HG02588 (cell line): ENCODE measurements around the gene NINJ1.
A peak's percentile ranks its signal among the peaks of the same experiment; 100 is the strongest.
"Not testable (repeated sequence)": the region's sequence is repeated elsewhere in the genome, so short reads cannot be mapped to it uniquely, and the experiment has no call there.

ENCODE experiments used
- ATAC-seq: cut with Tn5 transposase; IDR thresholded peaks from one replicate; pipeline ENCODE4 v1.9.1; 2021; ENCODE audit warnings: mild to moderate bottlenecking, moderate library complexity; ENCODE audit not compliant: unreplicated experiment

NINJ1 gene

GRCh38 chr9:93107825-93108161, 26.3 kb downstream of the NINJ1 start:
- no peak for ATAC-seq

- ATAC-seq: no peak
Observed at GRCh38 chr9:93107151-93107824, 26.8 kb downstream of the NINJ1 start.

GRCh38 chr9:93105620-93106019, 28.4 kb downstream of the NINJ1 start:
- ATAC-seq: no peak

- ATAC-seq: not testable (repeated sequence)
Observed at GRCh38 chr9:93101086-93101485, 33.0 kb downstream of the NINJ1 start.

- no peak for ATAC-seq
Observed at GRCh38 chr9:93100276-93100636, 33.8 kb downstream of the NINJ1 start.

GRCh38 chr9:93099551-93100275, 34.3 kb downstream of the NINJ1 start:
- no peak for ATAC-seq

GRCh38 chr9:93098236-93098946, 35.7 kb downstream of the NINJ1 start:
- no peak for ATAC-seq

- ATAC-seq: no peak
Observed at GRCh38 chr9:93097511-93098201, 36.4 kb downstream of the NINJ1 start.

GRCh38 chr9:93096811-93097382, 37.2 kb downstream of the NINJ1 start:
- no peak for ATAC-seq

- ATAC-seq: peak; percentile 47
Observed at GRCh38 chr9:93096131-93096802, 37.8 kb downstream of the NINJ1 start, which contains the start of gene CARD19. TSS of gene CARD19 (plus strand) at chr9:93096217. CDS start at chr9:93096346, 129 bp downstream.

- peak; percentile 64 for ATAC-seq
Observed at GRCh38 chr9:93095205-93096130, 38.6 kb downstream of the NINJ1 start.

- no peak for ATAC-seq
Observed at GRCh38 chr9:93094658-93095204, 39.3 kb downstream of the NINJ1 start.

GRCh38 chr9:93093877-93094657, 40.0 kb downstream of the NINJ1 start:
- no peak for ATAC-seq

GRCh38 chr9:93093127-93093876, 40.7 kb downstream of the NINJ1 start:
- ATAC-seq: no peak

GRCh38 chr9:93092251-93092991, 41.6 kb downstream of the NINJ1 start:
- ATAC-seq: no peak

GRCh38 chr9:93091453-93092081, 42.5 kb downstream of the NINJ1 start:
- ATAC-seq: no peak
